ENCODE data around the gene CLASP2. TPM values are rescaled to one million over a fixed set of nuclear protein-coding genes. Genes with fewer than 3 reads are reported as not detected.

The CLASP2 gene
- total RNA-seq, 1 experiment from 2014 or later: 66.3 TPM

DNA sequence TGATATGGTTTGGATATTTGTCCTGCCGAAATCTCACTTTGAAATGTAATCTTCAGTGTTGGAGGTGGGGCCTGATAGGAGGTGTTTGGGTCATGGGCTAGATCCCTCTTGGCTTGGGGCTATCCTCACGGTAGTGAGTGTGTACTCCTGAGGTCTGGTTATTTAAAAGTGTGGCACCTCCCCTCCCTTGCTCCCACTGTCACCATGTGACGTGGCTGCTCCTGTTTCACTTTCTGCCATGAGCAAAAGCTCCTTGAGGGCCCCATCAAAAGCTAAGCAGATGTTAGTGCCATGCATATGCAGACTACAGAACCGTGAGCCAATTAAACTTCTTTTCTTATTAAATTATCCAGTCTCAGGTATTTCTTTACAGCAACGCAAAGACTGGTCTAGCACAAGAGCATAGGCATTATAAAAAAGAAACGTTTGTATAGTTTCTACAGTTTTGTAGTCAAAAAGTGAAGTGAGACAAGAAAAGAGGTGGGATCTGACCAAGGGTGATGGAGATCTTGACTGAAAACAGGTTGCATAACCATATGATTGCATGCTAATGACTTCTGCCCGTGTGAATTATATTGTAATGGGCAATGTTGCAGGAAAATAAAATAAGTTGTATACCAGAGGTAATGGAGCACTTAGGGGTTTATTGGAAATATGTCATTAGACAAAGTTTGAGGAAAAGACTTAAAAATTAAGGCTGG is 28.5 kb upstream of the CLASP2 start:
- no peaks in the 10 kb centered on the region for H3K4me1 ChIP-seq
- Mint-ChIP-seq H3K9me3 (ENCODE audit: unreplicated experiment) (no peaks in the 10 kb centered on the region), H3K27me3 (ENCODE audit: insufficient read depth, unreplicated experiment) (peaks cover 8% of the 10 kb centered on the region), H3K27ac (ENCODE audit: unreplicated experiment) (no peak overlapping the region), H3K4me3 (ENCODE audit: unreplicated experiment) (no peak overlapping the region), H3K4me1 (ENCODE audit: low read depth, unreplicated experiment) (no peaks in the 10 kb centered on the region), H3K36me3 (ENCODE audit: insufficient read depth, unreplicated experiment) (no peaks in the 10 kb centered on the region)
- no peak for DNase-seq
- intact Hi-C loops (cut with micrococcal nuclease; ENCODE audit: unreplicated experiment): no loop called here
- no peaks in the 10 kb centered on the region for H3K9me3 ChIP-seq
- no TSS peak for BruUV-seq (replicated peaks)
- TF ChIP-seq, protein P1, sequence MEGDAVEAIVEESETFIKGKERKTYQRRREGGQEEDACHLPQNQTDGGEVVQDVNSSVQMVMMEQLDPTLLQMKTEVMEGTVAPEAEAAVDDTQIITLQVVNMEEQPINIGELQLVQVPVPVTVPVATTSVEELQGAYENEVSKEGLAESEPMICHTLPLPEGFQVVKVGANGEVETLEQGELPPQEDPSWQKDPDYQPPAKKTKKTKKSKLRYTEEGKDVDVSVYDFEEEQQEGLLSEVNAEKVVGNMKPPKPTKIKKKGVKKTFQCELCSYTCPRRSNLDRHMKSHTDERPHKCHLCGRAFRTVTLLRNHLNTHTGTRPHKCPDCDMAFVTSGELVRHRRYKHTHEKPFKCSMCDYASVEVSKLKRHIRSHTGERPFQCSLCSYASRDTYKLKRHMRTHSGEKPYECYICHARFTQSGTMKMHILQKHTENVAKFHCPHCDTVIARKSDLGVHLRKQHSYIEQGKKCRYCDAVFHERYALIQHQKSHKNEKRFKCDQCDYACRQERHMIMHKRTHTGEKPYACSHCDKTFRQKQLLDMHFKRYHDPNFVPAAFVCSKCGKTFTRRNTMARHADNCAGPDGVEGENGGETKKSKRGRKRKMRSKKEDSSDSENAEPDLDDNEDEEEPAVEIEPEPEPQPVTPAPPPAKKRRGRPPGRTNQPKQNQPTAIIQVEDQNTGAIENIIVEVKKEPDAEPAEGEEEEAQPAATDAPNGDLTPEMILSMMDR (IDR thresholded peaks at IDR 0.05; ENCODE audit: insufficient read depth in 1 of 2, low read depth in 1 of 2, low read length in 1 of 2, severe bottlenecking in 1 of 2, unreplicated experiment in 1 of 2): no peak
- ChIA-PET CTCF (no interaction called here), POLR2A (no interaction called here)
- H3K27me3 ChIP-seq (replicated peaks; ENCODE audit: control insufficient read depth, insufficient read depth, low read length): no peaks in the 10 kb centered on the region
- H3K36me3 ChIP-seq (ENCODE audit: control insufficient read depth, insufficient read depth, low read length): no peaks in the 10 kb centered on the region
- H3K4me3 ChIP-seq (ENCODE audit: low read depth, low read length): no peak overlapping the region

DNA sequence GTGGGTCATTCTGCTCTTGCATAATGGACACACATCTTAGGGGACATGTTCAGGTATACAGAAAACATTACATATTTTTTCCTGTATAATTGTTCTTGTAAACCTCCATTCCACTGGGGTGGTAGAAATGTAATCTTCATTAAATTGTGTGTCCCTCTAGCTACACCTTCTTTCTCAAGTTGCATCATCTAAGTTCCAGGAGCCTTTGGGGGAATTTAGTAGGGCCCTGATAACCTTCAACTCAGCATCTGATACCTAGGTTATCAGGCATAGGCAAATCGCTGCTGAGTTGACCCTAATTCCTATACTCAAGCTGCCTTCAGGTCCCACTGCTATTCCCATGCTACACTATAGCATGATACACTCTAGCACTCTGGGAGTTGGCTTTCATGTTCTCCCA is 19.1 kb upstream of the CLASP2 start:
- POLR2A ChIA-PET: no interaction called here
- TF ChIP-seq, protein P1 (IDR thresholded peaks at IDR 0.05; ENCODE audit: insufficient read depth in 1 of 2, low read depth in 1 of 2, low read length in 1 of 2, severe bottlenecking in 1 of 2, unreplicated experiment in 1 of 2): no peak
- Histone ChIP-seq H3K4me1 (no peaks in the 10 kb centered on the region), H3K9me3 (peaks cover 7% of the 10 kb centered on the region; the same call in 1 of the 2 replicates), H3K36me3 (ENCODE audit: control insufficient read depth, insufficient read depth, low read length) (no peaks in the 10 kb centered on the region), H3K27me3 (replicated peaks; ENCODE audit: control insufficient read depth, insufficient read depth, low read length) (no peaks in the 10 kb centered on the region), H3K4me3 (ENCODE audit: low read depth, low read length) (no peak overlapping the region)
- H3K4me3 Mint-ChIP-seq (ENCODE audit: unreplicated experiment): no peak overlapping the region
- BruUV-seq (replicated peaks): no TSS peak
- no peak for DNase-seq
- intact Hi-C loops (cut with micrococcal nuclease; ENCODE audit: unreplicated experiment): no loop called here
- no peaks in the 10 kb centered on the region for H3K36me3 Mint-ChIP-seq (ENCODE audit: insufficient read depth, unreplicated experiment)
- H3K27ac Mint-ChIP-seq (ENCODE audit: unreplicated experiment): no peak overlapping the region
- H3K27me3 Mint-ChIP-seq (ENCODE audit: insufficient read depth, unreplicated experiment): peaks cover 6% of the 10 kb centered on the region
- CTCF ChIA-PET: no interaction called here
- no peaks in the 10 kb centered on the region for H3K4me1 Mint-ChIP-seq (ENCODE audit: low read depth, unreplicated experiment)
- H3K9me3 Mint-ChIP-seq (ENCODE audit: unreplicated experiment): peaks cover 6% of the 10 kb centered on the region

DNA sequence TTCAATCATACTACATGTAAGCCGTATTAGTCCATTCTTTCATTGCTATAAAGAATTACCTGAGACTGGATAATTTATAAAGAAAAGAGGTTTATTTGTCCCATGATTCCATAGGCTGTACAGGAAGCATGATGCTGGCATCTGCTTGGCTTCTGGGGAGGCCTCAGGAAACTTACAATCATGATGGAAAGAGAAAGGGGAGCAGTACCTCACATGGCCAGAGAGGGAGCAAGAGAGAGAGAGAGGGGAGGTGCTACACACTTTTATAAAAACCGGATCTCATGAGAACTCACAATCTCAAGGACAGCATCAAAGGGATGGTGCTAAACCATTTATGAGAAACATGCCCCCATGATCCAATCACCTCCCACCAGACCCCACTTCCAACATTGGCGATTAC is 14.3 kb upstream of the CLASP2 start:
- Histone ChIP-seq H3K9me3 (peaks cover 7% of the 10 kb centered on the region; the same call in 1 of the 2 replicates), H3K27me3 (replicated peaks; ENCODE audit: control insufficient read depth, insufficient read depth, low read length) (no peaks in the 10 kb centered on the region), H3K36me3 (ENCODE audit: control insufficient read depth, insufficient read depth, low read length) (no peaks in the 10 kb centered on the region), H3K4me3 (ENCODE audit: low read depth, low read length) (no peak overlapping the region), H3K4me1 (no peaks in the 10 kb centered on the region)
- Mint-ChIP-seq H3K27me3 (ENCODE audit: insufficient read depth, unreplicated experiment) (no peaks in the 10 kb centered on the region), H3K9me3 (ENCODE audit: unreplicated experiment) (peaks cover 15% of the 10 kb centered on the region), H3K4me1 (ENCODE audit: low read depth, unreplicated experiment) (no peaks in the 10 kb centered on the region), H3K27ac (ENCODE audit: unreplicated experiment) (no peak overlapping the region), H3K4me3 (ENCODE audit: unreplicated experiment) (no peak overlapping the region), H3K36me3 (ENCODE audit: insufficient read depth, unreplicated experiment) (no peaks in the 10 kb centered on the region)
- no TSS peak for BruUV-seq (replicated peaks)
- intact Hi-C loops (cut with micrococcal nuclease; ENCODE audit: unreplicated experiment): no loop called here
- POLR2A ChIA-PET: no interaction called here
- TF ChIP-seq, protein P1 (IDR thresholded peaks at IDR 0.05; ENCODE audit: insufficient read depth in 1 of 2, low read depth in 1 of 2, low read length in 1 of 2, severe bottlenecking in 1 of 2, unreplicated experiment in 1 of 2): peak in 1 of 2 experiments; percentile 22
- DNase-seq: peak in 1 of 2 experiments; percentile 16
- CTCF ChIA-PET: no interaction called here

Data from Caco-2 (cell line).